Stimulated activated CD4-positive, alpha-beta T cell treated with anti-CD3 and anti-CD28 coated beads, Interleukin-2, amount 100 ng/mL, for 48 hours (primary cell): Measurements from ENCODE around the gene LITAFD.
"Not testable (repeated sequence)": the region's sequence is repeated elsewhere in the genome, so short reads cannot be mapped to it uniquely, and the experiment has no call there.

ENCODE experiments used
- DNase-seq, 2 donors: peaks; one replicate each; pipeline ENCODE4 v3.0.0-alpha.2; 2020

LITAFD gene

DNA sequence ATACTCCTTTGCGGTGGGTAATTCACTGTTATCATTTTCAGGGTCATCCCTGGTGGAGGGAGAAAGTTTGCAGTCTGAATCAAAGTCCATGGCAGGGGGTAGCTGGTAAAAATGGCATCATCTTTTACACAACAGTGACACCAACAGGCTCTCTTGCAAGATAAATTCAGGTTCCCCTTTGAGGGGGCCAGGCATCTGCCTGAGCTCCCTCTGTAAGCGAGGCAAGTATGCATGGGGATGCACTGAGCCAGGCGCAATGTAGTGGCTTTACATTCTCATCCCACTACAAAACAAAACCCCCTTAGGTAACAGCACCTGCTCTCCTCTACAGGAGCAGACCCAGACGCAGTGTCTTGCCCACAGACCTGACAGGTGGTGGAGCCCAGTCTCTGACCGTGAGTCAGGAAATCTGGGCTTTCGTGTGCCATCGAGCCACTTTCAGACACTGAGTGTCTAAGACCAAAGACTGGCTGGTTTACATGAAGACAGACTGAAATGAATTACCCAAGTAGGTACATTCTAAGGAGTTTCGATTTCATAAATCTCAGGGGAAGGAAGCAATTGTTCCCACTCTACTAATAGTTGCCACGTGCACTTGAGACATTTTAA is 17.7 kb downstream of the LITAFD start:
- no peak for DNase-seq

- no peak for DNase-seq
Observed at GRCh38 chr16:8900343-8900742, 18.2 kb downstream of the LITAFD start.

DNA sequence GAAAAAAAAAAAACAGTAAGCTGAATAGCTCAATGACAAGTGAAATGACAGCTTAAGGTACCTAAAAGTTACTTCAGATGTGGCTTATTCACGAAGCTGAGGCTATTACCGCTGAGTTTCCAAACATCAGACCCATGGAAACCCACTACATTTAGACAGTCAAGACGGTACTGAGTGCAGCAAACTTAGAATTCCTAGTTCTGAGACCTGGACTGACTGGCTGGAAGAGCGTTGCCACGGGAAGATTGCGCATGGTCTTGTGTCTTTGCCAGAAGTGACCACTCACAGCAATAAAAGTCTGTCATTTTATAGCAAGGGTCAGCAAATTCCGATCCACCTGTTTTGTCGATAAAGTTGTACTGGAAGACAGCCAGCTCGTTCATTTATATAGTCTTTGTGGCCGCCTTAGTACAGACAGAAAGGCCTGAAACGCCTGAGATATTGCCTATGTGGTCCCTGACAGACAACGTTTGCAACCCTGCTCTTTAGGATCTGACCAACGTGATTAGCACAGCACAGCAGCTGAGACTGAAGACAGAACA is 19.2 kb downstream of the LITAFD start:
- no peak for DNase-seq

- DNase-seq: no peak
Observed at GRCh38 chr16:8903004-8903403, 20.9 kb downstream of the LITAFD start.

GRCh38 chr16:8904018-8904430 is 21.9 kb downstream of the LITAFD start:
- DNase-seq: no peak

GRCh38 chr16:8905168-8905762 is 23.1 kb downstream of the LITAFD start:
- DNase-seq: no peak

DNA sequence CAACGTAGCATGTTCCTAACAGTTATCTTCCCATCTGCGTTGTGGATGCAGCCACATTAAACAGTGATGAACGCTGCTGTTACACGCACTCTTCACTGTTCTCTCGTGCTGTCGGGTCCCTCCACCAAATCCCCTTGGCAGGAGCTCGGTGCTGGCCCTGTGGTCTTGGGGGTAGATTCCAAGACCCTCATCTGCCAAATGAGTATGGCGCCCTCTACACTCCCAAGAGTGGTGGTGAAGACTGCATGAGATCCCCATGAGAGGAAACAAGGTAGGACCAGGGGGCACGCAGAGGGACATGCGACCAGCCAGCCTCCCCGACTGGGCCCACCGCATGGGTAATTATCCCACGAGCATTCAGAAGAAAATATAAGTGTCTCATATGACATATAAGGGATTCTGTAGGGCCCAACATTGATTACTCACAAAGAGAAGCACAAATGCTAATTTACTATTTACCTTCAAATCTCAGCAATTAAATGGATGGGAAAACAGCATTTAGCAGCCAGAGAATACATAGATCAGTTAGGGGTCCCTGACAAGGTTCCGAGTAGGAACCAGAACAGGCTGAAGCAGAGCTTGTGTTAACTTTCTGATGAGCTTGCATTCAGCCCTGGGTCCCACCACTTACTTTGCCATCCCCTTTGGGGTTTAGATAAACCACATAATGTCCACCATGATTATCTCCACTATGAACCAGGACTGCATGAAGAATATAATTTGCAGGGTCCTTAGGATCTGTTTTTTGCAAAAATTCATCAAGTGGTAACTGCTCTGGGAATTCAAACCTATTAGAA is 23.8 kb downstream of the LITAFD start:
- DNase-seq: no peak

GRCh38 chr16:8907096-8907495 is 24.9 kb downstream of the LITAFD start:
- DNase-seq: no peak

DNA sequence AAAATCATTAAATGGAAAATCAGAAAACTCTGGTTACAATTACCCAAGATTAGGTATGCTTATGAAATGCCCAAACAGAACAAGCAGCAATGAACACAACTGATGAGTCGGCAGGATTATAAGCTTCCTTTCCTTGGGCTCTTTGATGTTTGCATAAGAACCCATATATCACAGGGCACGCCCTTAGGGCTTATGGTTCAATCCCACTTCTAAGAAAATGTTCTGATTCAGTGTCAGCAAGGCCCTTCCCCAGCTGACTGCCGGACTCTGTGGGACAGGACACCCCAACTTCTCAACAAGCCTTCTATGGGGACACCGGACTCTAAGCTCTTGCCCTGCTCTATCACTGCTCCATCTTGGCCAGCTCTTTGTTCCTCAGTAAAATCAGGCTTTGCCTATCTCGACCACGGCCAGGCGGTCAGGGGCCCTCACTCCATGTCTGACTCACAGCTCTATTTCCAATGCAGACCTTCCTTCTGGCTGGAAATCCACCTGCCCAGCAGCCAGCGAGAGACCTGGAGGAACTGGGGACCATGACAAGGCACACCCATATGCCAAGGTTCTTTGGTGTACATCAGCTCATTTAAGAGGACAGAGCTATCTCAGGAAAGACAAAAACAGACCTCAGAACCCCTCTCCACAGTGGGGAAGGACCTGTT is 26.8 kb downstream of the LITAFD start:
- DNase-seq: no peak

- DNase-seq: no peak
Observed at GRCh38 chr16:8910811-8911210, 28.7 kb downstream of the LITAFD start.

GRCh38 chr16:8912793-8913192 is 30.6 kb downstream of the LITAFD start:
- DNase-seq: no peak

GRCh38 chr16:8914098-8914497 is 31.9 kb downstream of the LITAFD start:
- DNase-seq: no peak

DNA sequence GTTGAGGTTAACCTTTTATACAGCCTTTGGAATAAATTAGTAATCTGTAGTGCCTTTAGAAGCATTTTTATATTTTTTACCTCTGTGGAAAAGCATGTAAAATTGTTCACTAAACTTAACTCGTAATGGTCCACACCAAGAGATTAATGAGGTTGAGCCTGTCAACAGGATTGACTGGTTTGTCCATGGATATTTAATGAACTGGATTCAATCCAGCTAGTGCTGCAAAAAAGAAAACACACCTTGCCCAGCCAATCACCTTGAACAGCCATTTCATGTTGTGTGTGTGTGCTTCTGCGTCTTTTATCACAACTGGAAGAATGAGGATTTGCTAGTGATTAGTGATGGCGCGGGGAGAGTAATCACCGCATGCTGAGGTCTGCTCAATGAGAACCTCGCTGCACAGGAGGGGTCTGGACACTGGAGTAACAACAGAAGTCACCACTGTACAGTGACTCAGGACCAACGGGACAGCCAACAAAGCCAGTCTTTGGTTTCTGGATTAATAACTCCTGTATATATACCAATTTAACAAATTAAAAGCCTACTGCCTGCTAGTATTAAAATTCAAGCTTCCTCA is 33.7 kb downstream of the LITAFD start:
- DNase-seq: no peak

GRCh38 chr16:8916541-8917225 is 34.5 kb downstream of the LITAFD start:
- no peak for DNase-seq

GRCh38 chr16:8917336-8917735 is 35.2 kb downstream of the LITAFD start:
- DNase-seq: not testable (repeated sequence)

- DNase-seq: no peak
Observed at GRCh38 chr16:8919089-8919933, 37.2 kb downstream of the LITAFD start.

GRCh38 chr16:8919934-8920462 is 37.8 kb downstream of the LITAFD start:
- no peak for DNase-seq

DNA sequence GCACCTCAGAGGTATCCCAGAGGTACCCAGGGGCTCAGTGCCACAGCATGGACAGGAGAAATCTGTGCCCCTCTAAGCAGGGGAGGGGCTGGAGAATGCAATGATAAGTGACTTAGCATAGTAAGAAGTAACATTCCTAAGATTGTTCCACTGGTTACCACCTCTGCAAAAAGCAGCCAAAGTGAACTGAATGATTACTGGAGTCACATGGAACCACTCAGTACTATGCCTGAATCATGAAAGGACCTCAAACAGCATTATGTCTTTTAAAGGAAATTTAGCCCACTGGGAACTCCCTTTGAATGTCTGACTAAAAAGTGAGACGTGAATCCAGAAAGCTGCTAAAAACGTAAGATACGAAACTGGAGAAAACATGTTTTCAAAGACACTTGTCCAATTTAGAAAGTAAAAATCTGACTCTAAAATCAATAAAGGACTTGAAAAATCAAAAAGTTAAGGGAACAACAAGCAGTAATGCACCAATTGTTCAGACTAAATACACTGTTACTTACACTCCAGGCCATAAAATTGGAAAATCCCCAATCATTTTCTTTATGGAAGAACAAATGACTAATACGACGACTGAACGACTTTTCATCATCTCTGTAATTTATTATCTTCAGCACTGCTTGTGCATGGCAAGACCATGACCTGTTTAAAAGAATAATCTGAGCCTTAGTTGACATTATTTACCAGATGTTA is 38.6 kb downstream of the LITAFD start:
- DNase-seq: no peak

DNA sequence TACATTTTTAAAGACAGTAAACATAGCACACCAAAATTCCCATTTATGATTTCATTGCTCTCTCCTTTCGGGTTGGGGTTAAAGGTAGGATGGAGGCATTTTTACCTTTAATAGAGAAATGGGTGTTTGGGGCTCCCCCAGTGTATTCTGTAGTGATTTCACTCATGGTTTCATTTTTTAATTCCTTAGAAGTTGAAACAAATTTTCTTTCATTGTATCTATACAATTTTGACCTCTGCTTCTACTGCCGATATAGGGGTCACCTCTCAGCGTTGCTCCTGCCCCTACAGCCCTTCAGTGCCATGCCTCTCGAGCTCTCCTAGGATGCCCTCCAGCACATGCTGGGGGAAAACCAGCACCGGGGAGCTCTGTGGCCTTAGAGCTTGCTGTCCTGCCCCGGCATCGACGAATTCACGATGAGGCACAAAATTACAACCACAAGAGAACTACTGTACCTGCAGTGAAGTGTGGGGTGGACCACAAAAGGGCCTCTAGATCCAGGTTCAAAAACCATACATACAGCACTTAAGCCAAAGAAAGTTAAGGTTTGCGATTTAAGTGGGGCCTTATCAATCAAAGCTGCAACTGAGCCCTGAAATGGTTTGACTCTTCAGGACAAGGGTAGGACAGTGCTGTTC is 39.3 kb downstream of the LITAFD start:
- no peak for DNase-seq

DNA sequence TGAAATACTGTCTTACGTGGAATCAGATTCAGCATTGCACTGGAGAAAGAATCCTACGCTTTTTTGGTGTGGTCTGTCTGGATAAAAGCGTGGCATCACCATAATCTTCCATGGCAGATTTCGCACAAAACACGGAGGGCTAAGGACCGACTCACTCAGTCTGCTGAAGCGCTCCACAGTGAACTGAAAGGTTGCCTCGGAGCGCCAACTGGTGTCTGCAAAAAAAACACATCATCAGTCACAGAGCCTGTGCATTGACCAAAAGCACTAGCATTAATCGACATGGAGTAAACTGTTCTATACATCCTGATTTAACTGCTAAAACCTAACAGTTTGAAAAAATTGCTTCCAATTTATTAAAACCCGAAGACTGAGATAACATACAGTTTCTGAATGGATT is 41.0 kb downstream of the LITAFD start:
- DNase-seq: no peak
